Endothelial cell of umbilical vein (primary cell): Measurements from ENCODE around the gene PID1.

Experiments used
- CTCF ChIP-seq, 2 donors: IDR thresholded peaks; 1 replicate in 1 of 2; 2 replicates in 1 of 2; pipeline ENCODE4 v1.5.1; 2011; ENCODE audit warnings: low read length in 2 of 2, mild to moderate bottlenecking in 2 of 2, moderate library complexity in 2 of 2, control low read depth in 1 of 2, inconsistent platforms in 1 of 2, low read depth in 1 of 2; ENCODE audit not compliant: insufficient read depth in 1 of 2; ENCODE audit errors: extremely low read depth in 1 of 2
- EZH2 ChIP-seq: IDR thresholded peaks from 2 replicates; pipeline ENCODE4 v1.6.1; 2012; ENCODE audit warnings: borderline replicate concordance, low read depth, mild to moderate bottlenecking, moderate library complexity, low read length, inconsistent platforms; ENCODE audit not compliant: severe bottlenecking
- GATA2 ChIP-seq: IDR thresholded peaks from 2 replicates; pipeline ENCODE4 v1.7.0; 2011; ENCODE audit warnings: low read depth, mild to moderate bottlenecking, moderate library complexity, mixed read lengths, low read length; ENCODE audit not compliant: insufficient read length, insufficient read depth
- MAX ChIP-seq: IDR thresholded peaks from 2 replicates; pipeline ENCODE4 v1.6.1; 2011; ENCODE audit not compliant: insufficient read depth, insufficient read length
- POLR2A ChIP-seq: IDR thresholded peaks from 2 replicates; pipeline ENCODE4 v1.6.1; 2012; ENCODE audit warnings: low read depth, mild to moderate bottlenecking, control low read depth, low read length
- POLR2AphosphoS5 ChIP-seq: IDR thresholded peaks from 2 replicates; pipeline ENCODE4 v1.6.1; 2012; ENCODE audit warnings: low read depth, mild to moderate bottlenecking, control low read depth, low read length, moderate library complexity; ENCODE audit not compliant: insufficient read depth

GRCh38 chr2:229261076-229261475 is 10.0 kb downstream of the PID1 start:
- TF ChIP-seq CTCF (IDR thresholded peaks at IDR 0.05; ENCODE audit: extremely low read depth in 1 of 2, insufficient read depth in 1 of 2, low read depth in 1 of 2, low read length in 2 of 2), result no peak
- no peak for TF ChIP-seq MAX
- no peak for TF ChIP-seq GATA2
- TF ChIP-seq POLR2A, result no peak
- TF ChIP-seq POLR2AphosphoS5, result no peak
- no peak for TF ChIP-seq EZH2
